ENCODE results near the gene UBE2J2.

- no peak for TF ChIP-seq TAF1 (IDR thresholded peaks at IDR 0.05; ENCODE audit: borderline replicate concordance, low read depth, low read length)
- TF ChIP-seq POLR2A (IDR thresholded peaks at IDR 0.05; ENCODE audit: low read depth, low read length): no peak
- no peak for TF ChIP-seq POLR2AphosphoS5 (IDR thresholded peaks at IDR 0.05; ENCODE audit: low read depth, low read length)
Measured at GRCh38 chr1:1236176-1236763, 37.4 kb downstream of the UBE2J2 start.
